NCI-H1694 treated with DMSO at 0.1 percent for 48 hours (cell line): ENCODE results near the gene SPRR3.

Source experiments
- DNase-seq: peaks from one replicate; lab custom pipeline; 2025; lab: John Stamatoyannopoulos, UW

Gene SPRR3, protein sequence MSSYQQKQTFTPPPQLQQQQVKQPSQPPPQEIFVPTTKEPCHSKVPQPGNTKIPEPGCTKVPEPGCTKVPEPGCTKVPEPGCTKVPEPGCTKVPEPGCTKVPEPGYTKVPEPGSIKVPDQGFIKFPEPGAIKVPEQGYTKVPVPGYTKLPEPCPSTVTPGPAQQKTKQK

DNA sequence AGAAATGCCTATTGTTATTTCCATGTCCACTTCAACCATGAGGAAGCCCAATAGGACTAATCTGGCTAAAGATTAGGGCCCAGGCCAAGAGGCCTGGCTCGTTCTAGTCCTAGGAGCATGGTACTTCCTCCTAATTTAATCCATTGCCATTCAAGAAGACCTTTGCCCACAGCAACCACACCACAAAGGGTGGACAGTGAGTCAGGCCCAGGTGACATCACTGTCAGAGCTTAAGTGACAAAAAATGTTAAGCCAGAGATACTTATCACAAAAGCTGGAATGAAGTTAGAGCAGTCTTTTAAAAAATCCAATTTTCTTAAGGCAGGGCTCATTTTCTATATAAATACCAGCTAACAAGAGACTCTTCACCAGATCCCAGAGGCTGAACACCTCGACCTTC is at the start of gene SPRR3:
Gene SPRR3 (plus strand): TSS at position 368 of the 400 bp plus-strand sequence. CDS start 1,272 bp downstream, outside the sequence.
- no peak for DNase-seq

DNA sequence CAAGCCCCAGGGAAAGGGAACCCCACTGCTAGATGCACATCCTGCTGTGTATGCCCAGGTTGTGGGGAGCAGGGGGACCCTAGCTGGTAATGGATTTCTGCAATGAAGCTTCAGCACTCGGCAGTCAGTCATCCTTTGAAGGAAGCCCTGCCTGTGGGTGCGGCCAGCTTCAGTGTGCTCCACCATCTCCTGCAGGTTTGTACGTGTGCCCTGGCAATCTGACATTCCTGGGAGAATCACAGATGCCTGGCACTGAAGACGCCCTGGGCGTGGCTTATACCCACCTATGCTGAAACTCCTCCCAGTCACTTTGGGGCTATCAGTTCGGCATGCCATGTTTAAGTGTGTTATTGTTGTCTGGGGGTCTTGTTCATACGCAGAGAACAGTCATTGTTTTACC is 47.8 kb upstream of the SPRR3 start:
- no peak for DNase-seq

DNA sequence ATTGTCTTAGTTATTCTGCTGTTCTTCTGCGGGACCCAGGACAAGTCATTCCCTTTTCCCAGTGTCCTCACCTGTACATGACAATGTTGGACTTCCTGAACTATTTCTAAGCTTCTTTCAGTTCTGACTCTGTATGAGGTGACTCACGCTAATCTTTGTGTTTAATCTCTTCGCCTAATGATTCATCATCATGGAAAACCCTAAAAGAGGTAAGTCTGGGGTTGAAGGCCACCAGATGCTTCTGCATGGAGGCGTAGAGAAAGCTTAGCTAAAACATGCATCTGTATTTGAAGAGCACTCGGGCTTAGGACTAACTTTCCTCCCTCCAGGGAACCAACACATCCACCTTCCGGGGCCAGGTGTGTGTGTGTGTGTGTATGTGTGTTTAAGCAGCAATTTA is 47.1 kb upstream of the SPRR3 start:
- DNase-seq, result no peak

DNA sequence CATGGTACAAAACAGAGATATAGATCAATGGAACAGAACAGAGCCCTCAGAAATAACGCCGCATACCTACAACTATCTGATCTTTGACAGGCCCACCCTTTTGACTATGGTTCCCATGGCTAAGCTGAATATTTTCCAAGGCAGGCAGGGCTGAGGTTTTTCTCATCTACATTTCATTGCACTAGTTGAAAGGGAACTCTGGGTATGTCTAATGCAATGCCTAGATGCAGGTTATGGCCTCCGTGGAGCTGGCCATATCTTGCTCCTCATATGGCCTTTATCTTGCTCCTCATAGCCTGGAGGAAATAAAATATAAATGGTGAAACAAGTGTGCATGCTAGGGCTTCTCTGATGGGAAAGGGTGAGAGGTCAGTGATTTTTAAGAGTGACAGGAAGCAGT is 44.0 kb upstream of the SPRR3 start:
- DNase-seq, result no peak

DNA sequence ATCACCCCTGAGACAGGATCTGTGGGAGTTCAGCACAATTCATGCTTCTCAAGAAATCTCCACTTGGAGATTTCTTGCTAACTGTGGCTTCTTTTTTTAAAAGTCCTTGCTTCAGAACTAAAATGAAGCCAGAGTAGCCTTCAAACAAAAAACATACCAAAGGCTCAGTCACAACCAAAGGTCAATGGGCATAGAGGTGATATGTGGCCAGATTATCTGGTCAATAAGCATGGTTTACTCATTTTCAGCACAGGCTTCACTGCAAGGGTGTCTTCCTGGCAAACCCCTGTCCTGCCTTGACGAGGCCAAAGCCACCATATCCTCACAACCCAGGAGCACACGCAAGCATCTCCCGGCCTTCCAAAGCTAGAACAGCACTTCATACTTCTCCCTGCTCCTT is 42.3 kb upstream of the SPRR3 start:
- no peak for DNase-seq

DNA sequence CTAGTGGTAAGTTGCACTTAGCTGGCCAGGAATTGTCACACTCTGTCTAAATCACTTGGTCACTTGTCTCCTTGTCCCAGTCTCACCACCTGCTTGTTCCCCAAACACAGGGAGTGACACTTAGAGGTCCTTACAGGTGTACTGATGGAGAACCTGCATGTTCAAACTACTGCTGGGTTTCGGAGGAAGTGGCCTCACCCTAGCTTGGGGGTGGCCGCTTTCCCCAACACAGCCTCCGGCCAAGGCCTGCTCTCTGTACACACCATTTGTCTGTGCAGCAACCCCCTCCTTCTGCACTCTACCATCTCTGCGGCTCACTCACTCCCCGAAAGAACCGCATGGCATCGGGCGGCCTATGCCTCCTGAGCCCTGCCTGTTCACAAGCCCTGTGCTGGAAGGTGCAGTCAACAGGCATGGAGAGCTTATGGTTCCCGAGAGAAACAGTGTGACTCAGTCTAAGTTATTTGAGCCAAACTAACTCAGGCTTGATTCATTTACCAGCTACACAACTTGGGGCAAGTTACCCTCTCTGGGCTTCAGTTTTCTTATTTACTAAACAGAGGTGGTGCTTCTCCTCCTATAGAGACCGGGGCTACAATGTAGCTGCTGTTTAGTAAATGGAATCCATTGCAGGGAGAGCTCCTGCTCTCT is 41.6 kb upstream of the SPRR3 start:
- no peak for DNase-seq

DNA sequence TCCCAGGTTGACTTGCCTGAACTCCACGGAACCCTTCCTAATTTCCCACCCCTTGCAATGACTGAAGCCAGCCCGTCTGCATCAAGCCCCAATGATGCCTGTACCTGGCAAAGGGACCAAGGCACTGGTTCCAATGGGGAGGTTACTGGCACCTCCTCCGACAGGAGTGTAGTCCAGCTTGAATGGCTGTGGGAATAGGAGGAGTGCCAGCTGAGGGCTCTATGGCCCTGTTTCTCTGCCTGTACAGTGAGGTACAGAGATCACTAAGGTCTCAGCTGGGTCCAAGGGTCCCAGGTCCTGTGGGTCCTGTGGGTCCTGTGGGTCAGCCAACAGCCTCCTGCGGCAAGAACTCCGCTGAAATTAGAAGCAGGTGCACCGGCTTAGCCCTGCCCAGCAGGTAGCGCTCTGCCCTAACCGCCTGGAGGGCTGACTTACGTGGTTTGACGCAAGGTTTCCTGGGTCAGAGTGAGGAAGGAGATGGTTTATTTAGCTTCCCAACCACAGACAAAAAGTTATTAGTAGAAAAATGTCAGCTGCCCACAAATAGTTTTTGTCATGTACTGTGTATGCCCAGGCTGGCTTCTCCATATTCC is 41.0 kb upstream of the SPRR3 start:
- no peak for DNase-seq

DNA sequence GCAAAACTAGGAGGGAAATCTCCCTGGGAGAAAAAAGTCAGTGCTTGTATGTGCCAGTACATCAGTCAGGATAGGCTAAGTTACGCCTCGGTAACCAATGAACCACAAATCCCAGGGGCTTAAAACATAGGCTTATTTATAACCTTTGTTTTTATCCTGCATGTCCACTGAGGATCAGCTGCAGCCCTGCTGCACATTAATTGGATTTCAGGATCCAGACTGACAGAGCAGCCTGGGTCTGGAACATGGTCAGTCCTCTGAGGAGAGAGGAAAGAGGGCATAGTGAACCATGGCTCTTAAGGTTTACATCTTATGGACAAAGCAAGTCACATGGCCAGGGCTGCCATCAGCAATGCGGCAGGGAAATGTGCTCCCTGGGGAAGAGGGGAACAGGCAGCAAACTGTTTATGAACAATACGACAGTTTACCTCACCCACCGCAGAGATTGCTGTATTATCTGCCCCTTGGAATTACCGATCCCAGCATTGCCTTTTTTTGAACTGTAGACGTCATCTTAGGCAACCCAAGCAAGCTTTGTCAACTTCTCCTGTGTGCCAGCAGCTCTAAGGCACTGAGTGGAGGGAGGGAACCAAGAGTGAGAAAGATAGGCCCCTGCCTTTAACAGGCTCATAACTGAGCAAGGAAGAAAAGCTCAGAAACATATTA is 40.2 kb upstream of the SPRR3 start:
- DNase-seq, result no peak

DNA sequence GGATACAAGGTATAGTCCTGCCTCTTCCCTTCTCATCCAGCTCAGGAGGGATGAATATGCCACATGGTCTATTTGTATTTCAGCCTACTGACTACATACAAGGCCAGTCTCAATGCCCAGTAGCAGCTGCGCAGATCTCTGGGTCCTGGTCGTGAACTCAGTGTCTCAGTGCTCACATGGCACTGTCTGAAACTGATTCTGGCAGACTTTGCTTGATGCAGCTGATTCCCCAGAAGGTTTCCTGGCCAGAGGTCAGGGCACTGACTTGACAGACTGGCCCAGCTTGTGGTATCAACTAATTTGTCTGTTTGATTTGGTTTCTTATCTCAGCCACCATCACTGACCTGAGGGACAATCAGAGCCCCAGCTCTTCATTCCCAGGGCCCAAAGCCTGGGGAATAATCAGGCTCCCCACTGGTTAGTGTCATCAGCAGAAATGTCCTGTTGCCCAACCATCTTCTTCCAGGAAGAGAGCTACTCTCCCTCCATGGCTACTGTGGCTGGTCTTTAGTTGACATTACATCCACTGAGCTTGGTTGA is 38.6 kb upstream of the SPRR3 start:
- no peak for DNase-seq

DNA sequence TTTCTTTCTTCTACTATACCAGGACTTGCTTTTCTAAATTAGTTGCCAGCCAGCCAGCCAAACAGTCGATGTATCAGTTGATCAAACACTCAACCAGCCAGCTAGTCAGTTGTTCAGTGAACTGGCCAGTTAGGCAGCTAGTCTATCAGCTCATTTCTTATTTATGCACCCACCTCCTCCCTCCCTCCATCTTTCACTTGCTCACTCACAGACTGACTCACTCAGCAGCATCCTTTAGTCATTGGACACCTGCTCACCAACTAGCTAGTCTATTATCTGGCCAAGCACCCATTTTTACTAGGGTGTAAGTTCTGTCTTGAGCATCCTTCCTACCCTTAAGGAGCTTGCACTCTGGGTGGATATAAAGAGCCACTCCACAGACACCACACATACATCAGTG is 37.0 kb upstream of the SPRR3 start:
- DNase-seq, result no peak

DNA sequence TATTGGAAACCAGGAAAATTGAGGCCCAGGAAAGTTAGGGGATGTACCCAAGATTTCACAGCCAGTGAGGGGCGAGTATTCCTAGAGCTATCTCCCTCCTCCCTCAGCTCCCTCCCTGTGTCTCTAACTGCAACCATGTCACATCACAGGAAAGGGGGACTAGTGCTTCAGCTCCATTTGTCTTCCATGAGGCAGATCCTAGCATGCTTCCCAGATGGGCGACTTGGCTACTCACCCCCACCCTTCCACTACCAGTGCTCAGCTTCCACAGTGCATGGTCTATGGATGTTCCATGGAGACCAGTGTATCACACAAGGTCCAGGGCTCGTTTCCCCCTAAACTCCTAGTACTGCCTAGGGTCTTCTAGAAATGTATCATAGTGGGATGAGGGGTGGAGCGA is 35.7 kb upstream of the SPRR3 start:
- no peak for DNase-seq

DNA sequence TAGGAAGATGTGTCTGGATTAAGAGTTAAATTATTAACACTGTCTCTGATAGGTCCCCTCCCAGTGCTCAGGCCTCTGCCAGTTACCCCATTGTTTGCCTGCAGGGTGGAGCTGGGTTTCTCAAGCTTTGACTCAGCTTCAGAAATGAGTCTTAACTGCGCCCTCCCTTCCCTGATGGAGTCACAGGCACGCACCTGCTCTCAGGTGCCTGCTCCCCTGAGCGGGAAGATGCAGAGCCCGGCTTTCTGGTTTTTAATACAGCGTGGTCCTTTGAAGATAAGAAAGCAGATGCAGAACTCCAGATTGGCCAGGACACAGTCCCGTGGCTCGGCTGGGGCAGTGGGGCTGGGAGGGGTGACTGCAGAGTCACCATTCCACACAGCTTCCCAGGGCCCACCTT is 34.3 kb upstream of the SPRR3 start:
- DNase-seq, result no peak

DNA sequence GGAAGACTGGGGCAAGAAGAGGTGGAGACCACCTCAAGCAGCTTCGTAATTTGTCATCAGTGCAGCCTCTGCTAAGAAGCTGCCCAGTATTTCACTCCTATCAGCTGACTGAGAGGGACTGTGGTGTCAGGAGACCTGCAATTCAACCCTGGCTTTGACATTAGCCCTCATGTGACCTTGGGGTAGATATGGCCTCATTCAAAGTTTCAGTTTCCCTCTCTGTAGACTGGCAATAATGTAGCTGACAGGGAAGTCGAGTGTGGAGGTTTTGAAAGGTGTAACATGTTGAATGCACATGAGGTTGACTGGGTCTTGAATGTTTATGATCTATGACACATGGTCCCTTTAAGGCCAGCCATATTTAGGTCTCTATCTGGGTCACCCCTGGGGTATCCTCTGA is 33.3 kb upstream of the SPRR3 start:
- no peak for DNase-seq

DNA sequence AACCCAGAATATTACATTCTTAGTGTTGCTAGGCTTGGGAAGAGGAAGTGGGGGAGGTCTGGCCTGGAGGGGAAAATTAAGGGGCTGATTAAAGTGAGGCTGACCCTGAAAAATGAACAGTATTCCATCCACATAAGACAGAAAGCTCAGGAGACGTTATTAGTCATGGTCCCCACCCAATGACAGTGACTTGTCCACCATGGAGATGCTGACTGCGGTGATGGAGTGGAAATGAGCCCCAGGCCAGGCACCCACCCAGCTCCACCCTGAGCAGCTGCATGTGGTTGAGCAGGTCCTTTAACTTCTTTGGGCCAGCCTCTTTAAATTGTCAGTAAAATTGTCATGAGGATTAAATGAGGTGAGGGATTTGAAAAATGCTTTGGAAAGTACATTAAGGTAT is 32.5 kb upstream of the SPRR3 start:
- DNase-seq, result no peak

DNA sequence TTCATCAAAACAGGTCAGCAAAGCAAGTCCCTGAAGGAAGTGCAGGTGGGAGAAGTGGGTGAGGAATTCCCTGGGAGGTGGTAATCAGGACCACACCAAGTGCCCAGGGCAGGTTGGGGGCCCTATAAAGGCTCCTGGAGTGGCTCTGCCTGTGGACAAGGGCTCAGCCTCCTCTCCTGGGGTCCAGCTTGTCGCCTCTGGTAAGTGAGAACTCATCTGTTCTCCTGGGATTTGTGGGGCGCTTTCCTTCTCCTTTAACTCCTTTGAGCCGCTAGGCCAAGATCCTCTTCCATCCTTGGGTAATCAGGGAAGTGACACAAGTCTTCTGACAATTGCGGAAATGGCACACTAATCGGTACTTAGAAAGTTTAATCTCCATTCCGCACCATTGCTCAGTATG is 31.1 kb upstream of the SPRR3 start, which contains the start of gene SPRR4:
Gene SPRR4 (plus strand): TSS at position 154 of the 400 bp plus-strand sequence. CDS start 1,243 bp downstream, outside the sequence.
- no peak for DNase-seq

DNA sequence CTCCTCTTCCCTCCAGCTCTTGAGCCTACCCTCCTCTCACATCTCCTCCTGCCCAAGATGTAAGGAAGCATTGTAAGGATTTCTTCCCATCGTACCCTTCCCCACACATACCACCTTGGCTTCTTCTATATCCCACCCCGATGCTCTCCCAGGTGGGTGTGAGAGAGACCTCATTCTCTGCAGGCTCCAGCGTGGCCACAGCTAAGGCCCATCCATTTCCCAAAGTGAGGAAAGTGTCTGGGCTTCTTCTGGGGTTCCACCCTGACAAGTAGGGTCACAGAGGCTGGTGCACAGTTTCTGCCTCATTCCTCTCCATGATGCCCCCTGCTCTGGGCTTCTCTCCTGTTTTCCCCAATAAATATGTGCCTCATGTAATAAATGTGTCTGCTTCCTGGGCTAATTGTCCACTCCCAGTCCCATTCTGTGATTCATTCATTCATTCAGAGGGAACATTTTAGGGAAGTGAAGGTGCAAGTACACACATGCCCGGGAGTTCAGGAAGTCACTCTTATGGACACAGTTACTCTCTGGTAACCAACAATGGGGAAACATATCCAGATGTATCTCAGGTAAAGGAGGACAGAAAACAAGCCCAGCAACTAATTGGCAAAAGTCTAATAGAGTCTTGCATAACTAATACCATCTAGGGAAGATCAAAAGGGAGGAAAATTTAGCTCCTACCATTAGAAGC is 29.2 kb upstream of the SPRR3 start:
- no peak for DNase-seq

DNA sequence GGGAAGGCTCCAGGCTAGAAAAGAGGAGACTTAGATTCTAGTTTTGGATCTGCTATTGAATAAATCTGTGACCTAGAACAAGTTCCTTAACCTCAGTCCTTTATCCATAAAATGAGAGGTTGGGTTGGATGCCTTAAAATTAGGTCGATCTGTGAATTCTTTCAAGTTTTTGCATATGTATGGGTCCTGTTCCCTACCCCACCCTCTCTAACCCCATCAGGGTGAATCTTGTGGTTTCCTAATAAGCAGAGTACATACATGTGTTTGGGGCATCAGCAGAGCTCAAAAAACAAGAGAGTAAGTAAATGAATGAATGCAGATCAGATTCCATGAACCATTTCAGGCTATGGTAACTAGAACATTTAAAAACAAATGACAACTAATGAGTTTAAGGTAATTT is 24.9 kb upstream of the SPRR3 start:
- no peak for DNase-seq

DNA sequence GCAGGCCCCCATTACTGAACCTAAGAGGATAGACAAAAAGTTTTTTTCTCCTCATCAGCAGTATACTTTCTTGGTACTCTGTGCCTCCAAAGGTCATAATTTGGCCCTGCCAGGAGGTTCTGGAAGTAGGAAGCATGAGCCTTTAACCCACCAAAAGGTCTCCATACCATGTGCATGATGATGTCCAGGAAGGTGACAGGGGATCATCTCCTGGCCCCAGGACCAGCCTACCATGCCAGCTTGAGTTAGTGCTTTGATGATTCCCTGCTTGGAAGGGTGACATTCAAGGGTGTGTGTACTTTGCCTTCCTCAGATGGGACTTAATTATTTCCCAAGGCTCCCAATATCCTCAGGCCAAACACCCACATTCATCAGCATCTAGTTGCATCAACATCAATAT is 23.9 kb upstream of the SPRR3 start:
- no peak for DNase-seq

DNA sequence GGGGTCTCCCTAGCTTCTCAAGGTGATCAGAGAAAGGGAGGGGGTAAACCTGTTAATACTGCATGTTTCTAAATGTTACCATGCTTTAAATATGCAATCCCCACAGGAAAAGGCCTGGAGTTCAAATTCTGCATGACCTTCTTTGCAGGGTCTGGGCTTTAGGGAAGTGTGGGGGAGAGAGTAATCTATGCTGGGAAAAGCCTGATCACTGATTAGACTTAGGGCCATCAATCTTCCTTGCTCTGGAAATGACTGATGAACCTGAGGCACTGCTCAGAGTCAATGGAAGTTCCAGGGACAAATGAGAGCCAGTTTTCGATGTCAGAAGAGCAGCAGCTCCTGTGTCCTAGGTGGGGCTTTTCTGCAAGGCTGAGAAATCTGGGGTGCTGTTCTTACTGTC is 20.9 kb upstream of the SPRR3 start:
- no peak for DNase-seq

DNA sequence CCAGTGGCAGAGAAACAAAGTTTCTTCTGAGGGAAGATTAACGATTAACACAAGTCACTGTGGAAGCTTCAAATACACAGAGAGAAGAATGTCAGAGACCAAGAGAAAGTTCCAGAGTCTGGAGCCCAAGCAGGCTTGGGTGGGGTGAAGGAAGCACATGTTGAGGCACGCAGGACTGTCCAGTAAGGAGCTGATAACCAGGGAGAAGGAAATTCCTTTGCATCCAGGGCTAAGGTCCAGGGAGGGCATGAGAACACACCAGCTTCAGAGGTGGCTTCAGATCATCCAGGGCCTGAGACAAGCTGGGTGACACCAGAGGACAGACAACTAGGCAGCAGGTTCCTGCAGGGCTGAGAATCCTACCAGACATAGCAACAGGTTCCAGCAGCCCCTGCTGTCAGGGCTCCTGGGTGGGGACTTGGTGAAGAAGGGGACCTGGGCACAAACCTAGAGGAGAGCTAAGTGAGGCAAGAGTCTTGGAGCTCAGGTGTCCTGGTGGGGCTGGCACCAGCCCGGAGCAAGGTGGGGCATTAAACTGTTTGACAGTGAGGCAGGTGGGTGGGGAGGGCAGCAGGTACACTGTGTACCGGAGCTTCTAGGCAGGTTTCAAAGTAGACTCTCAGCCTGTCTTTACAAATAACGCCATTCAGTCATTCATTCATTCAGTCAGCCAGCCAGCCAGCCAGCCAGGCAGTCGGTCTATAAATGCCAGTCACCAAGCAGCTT is 20.2 kb upstream of the SPRR3 start:
- no peak for DNase-seq

DNA sequence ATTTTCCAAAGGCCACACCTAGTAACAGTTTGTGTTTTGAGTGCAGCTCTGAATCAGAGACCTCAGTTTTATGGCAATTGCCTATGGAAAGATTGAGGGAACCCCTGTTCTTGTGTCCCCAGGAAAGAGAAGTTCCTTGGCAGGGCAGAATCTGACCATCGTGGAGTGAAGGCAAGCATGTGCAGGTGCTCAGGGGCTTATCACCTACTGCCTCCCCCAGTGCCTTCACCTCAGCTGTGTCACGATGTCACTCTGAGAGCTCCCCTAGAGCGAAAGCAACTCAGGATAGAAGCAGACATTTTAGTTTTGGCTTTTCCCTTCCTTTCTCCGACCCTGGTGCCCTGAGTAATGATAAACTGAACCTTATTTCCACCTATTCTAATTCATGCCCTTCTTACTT is 19.5 kb upstream of the SPRR3 start:
- no peak for DNase-seq

DNA sequence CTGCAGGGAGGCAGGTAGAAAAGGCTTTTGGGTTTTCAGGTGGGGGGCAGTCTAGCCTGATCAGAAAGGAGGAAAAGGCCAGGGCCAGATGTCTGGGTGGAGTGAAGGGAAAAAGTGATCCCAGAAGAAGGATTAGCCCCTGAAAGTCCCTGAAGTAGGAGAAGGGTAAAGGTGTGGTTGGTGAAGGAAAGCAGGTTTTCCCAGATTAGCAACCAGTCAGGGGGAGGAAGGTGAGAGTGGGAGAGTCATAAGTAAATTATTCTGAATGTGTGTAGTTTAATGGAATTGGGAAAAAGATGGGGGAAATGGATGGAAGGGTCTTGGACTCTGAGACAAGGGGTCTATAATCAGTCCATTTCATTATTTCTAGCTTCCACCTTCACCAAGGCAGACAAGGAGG is 18.3 kb upstream of the SPRR3 start:
- no peak for DNase-seq
